Fibroblast of skin of left biceps (primary cell): ENCODE results near the gene DENND6B.

Source experiments
- DNase-seq, 2 experiments: peaks; one replicate each; pipeline ENCODE4 v3.0.0-alpha.2; 2013; ENCODE audit warnings: low read depth in 2 of 2

Gene DENND6B

GRCh38 chr22:50304528-50305392, 22.1 kb downstream of the DENND6B start:
- DNase-seq = no peak

- no peak for DNase-seq
Observed at GRCh38 chr22:50303848-50304527, 22.8 kb downstream of the DENND6B start.

- no peak for DNase-seq
Observed at GRCh38 chr22:50303515-50303847, 23.3 kb downstream of the DENND6B start.

GRCh38 chr22:50302564-50302963, 24.2 kb downstream of the DENND6B start:
- no peak for DNase-seq

- no peak for DNase-seq
Observed at GRCh38 chr22:50302041-50302541, 24.7 kb downstream of the DENND6B start.

- no peak for DNase-seq
Observed at GRCh38 chr22:50301581-50301991, 25.2 kb downstream of the DENND6B start.

- DNase-seq = no peak
Observed at GRCh38 chr22:50300620-50301257, 26.1 kb downstream of the DENND6B start.

GRCh38 chr22:50299785-50300619, 26.8 kb downstream of the DENND6B start:
- no peak for DNase-seq

- DNase-seq = no peak
Observed at GRCh38 chr22:50298937-50299784, 27.7 kb downstream of the DENND6B start.

- no peak for DNase-seq
Observed at GRCh38 chr22:50298266-50298637, 28.6 kb downstream of the DENND6B start.

- no peak for DNase-seq
Observed at GRCh38 chr22:50297510-50298265, 29.1 kb downstream of the DENND6B start.

- DNase-seq = no peak
Observed at GRCh38 chr22:50296658-50297490, 29.9 kb downstream of the DENND6B start.

- DNase-seq = no peak
Observed at GRCh38 chr22:50294319-50294656, 32.5 kb downstream of the DENND6B start.

- DNase-seq = no peak
Observed at GRCh38 chr22:50293441-50294318, 33.1 kb downstream of the DENND6B start.

- DNase-seq = no peak
Observed at GRCh38 chr22:50292643-50293440, 34.0 kb downstream of the DENND6B start.

- no peak for DNase-seq
Observed at GRCh38 chr22:50289942-50290630, 36.7 kb downstream of the DENND6B start.
